ENCODE results near the gene MYO1D.

Gene MYO1D

DNA sequence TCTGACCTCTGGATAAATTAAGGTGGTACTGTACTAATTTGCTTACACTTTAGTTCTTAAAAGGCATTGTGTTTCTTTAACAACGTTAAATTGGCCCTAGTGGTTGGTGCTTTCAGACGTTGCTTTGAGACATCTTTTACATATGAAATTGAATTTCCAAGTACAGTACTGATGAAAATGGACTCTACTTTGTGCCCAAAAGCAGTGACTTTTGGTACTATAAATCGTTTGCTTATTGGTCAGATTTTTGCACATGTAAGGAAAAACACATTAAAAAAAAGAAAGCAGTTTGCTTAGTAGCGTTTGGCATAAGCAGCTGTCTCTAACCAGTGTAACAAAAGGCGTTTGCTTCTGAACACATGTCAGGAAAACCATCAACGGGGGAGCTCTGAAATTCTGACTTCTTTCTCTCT, 250.5 kb downstream of the MYO1D start:
- Histone ChIP-seq H4K20me1 (ENCODE audit: insufficient read depth) (no peaks in the 10 kb centered on the region), H3K27ac (no peak overlapping the region), H3K4me1 (ENCODE audit: low read depth, poor library complexity, severe bottlenecking) (peaks cover 6% of the 10 kb centered on the region), H3K27me3 (ENCODE audit: insufficient read depth, low read depth) (no peaks in the 10 kb centered on the region), H3K4me3 (IDR thresholded peaks at IDR 0.05; ENCODE audit: insufficient read depth, low read depth, low read length) (no peak overlapping the region), H3K36me3 (ENCODE audit: insufficient read depth) (no peaks in the 10 kb centered on the region), H3K79me2 (ENCODE audit: insufficient read depth, low read depth) (no peaks in the 10 kb centered on the region), H3K4me2 (no peak overlapping the region), H2AFZ (ENCODE audit: low read depth) (no peak overlapping the region), H3K9ac (no peak overlapping the region)
- TF ChIP-seq, protein P1, sequence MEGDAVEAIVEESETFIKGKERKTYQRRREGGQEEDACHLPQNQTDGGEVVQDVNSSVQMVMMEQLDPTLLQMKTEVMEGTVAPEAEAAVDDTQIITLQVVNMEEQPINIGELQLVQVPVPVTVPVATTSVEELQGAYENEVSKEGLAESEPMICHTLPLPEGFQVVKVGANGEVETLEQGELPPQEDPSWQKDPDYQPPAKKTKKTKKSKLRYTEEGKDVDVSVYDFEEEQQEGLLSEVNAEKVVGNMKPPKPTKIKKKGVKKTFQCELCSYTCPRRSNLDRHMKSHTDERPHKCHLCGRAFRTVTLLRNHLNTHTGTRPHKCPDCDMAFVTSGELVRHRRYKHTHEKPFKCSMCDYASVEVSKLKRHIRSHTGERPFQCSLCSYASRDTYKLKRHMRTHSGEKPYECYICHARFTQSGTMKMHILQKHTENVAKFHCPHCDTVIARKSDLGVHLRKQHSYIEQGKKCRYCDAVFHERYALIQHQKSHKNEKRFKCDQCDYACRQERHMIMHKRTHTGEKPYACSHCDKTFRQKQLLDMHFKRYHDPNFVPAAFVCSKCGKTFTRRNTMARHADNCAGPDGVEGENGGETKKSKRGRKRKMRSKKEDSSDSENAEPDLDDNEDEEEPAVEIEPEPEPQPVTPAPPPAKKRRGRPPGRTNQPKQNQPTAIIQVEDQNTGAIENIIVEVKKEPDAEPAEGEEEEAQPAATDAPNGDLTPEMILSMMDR (conservative IDR thresholded peaks at IDR 0.05; ENCODE audit: low read depth, low read length) = no peak

DNA sequence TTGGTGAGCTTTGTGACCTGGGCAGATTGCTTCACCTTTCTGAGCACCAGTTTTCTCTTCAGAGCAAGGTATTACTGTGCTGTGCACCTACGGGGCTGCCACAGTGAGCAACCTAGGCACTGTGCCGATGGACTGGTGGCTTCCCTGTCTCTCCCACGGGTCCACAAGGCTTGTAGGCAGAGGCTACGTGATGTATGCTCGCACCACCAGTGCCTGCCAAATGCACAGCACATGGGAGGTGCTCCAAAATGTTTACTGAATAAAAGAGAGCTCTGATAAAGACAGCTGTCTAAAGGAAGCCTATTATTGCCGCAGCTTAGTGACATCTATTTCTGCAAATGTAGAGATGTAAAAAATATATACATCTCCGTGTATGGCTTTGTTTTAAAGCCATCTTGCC, 251.0 kb downstream of the MYO1D start:
- Histone ChIP-seq H3K4me3 (IDR thresholded peaks at IDR 0.05; ENCODE audit: insufficient read depth, low read depth, low read length) (no peak overlapping the region), H3K9ac (no peak overlapping the region), H3K36me3 (ENCODE audit: insufficient read depth) (no peaks in the 10 kb centered on the region), H3K4me1 (ENCODE audit: low read depth, poor library complexity, severe bottlenecking) (peaks cover 6% of the 10 kb centered on the region), H2AFZ (ENCODE audit: low read depth) (no peak overlapping the region), H3K4me2 (no peak overlapping the region), H4K20me1 (ENCODE audit: insufficient read depth) (no peaks in the 10 kb centered on the region), H3K27ac (no peak overlapping the region), H3K79me2 (ENCODE audit: insufficient read depth, low read depth) (no peaks in the 10 kb centered on the region), H3K27me3 (ENCODE audit: insufficient read depth, low read depth) (no peaks in the 10 kb centered on the region)
- TF ChIP-seq, protein P1 (conservative IDR thresholded peaks at IDR 0.05; ENCODE audit: low read depth, low read length) = no peak

DNA sequence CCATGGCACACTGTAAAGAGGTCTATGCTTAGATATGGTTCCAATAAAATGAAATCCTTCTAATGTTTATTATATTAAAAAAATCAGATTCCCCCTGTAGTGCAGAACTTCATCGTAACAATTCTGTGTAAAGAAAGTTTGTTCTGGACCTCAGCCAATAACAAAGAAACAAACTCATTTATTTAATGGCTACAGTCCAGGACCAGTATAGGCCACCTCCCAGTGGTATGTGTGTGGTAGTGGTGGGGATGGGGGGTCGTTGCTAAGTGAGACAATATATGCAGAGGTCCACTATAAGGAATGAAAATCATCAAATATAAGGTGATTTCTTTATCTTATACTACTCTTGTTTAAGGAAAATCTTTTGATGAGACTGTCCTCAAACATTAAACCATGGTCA, 253.7 kb downstream of the MYO1D start:
- Histone ChIP-seq H3K4me1 (ENCODE audit: low read depth, poor library complexity, severe bottlenecking) (peaks cover 6% of the 10 kb centered on the region), H3K9ac (no peak overlapping the region), H3K27ac (no peak overlapping the region), H3K27me3 (ENCODE audit: insufficient read depth, low read depth) (no peaks in the 10 kb centered on the region), H3K4me2 (no peak overlapping the region), H4K20me1 (ENCODE audit: insufficient read depth) (no peaks in the 10 kb centered on the region), H2AFZ (ENCODE audit: low read depth) (no peak overlapping the region), H3K4me3 (IDR thresholded peaks at IDR 0.05; ENCODE audit: insufficient read depth, low read depth, low read length) (no peak overlapping the region), H3K79me2 (ENCODE audit: insufficient read depth, low read depth) (no peaks in the 10 kb centered on the region), H3K36me3 (ENCODE audit: insufficient read depth) (no peaks in the 10 kb centered on the region)
- TF ChIP-seq, protein P1 (conservative IDR thresholded peaks at IDR 0.05; ENCODE audit: low read depth, low read length) = no peak

DNA sequence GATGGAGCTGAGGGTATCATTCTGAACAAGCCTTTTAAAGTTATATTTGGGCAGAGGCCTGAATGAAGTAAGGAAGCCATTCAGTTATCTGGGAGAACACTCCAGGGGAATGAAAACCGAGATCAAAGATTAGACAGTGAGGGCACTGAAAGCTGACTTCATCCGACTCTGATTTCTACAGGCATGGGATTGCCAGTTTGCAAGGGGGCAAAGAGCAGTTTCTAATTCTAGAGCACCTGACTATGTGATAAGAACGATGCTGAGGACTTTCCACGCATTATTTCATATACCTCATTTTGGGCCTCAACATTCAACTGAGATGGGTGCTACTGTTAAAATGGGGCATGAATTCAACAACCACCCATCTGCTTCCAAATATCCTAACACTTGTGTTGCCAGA, 254.4 kb downstream of the MYO1D start:
- H4K20me1 ChIP-seq (ENCODE audit: insufficient read depth) = no peaks in the 10 kb centered on the region
- H3K27me3 ChIP-seq (ENCODE audit: insufficient read depth, low read depth) = no peaks in the 10 kb centered on the region
- H3K27ac ChIP-seq = no peak overlapping the region
- no peak overlapping the region for H3K4me3 ChIP-seq (IDR thresholded peaks at IDR 0.05; ENCODE audit: insufficient read depth, low read depth, low read length)
- no peak overlapping the region for H3K4me2 ChIP-seq
- peaks cover 6% of the 10 kb centered on the region for H3K4me1 ChIP-seq (ENCODE audit: low read depth, poor library complexity, severe bottlenecking)
- no peaks in the 10 kb centered on the region for H3K36me3 ChIP-seq (ENCODE audit: insufficient read depth)
- no peaks in the 10 kb centered on the region for H3K79me2 ChIP-seq (ENCODE audit: insufficient read depth, low read depth)
- no peak overlapping the region for H3K9ac ChIP-seq
- TF ChIP-seq, protein P1 (conservative IDR thresholded peaks at IDR 0.05; ENCODE audit: low read depth, low read length) = no peak
- H2AFZ ChIP-seq (ENCODE audit: low read depth) = no peak overlapping the region
